Measurements from ENCODE around the gene LMNA. TPM values are rescaled to one million over a fixed set of nuclear protein-coding genes. Genes with fewer than 3 reads are reported as not detected.
A peak's percentile ranks its signal among the peaks of the same experiment; 100 is the strongest.

The LMNA gene
- total RNA-seq (100 to 1,000 TPM in 4 of 5 donors, 10 to 100 TPM in 1; 53.1 to 630 (median 318) TPM), polyA plus RNA-seq (100 to 1,000 TPM; 108 to 201 (median 132) TPM)
- long read RNA-seq, donor 1, transcript LMNA-206 (12 exons, 3,190 nt), result major isoform, 5 of 58 reads
- long read RNA-seq, donor 1, partial matches to known transcripts, result 52 of 58 reads
- long read RNA-seq, donor 1, other reads (novel, unspliced or antisense), result 0 of 58 reads
- long read RNA-seq, donor 2, transcript LMNA-206 (12 exons, 3,190 nt), result major isoform, 20 of 59 reads
- long read RNA-seq, donor 2, partial matches to known transcripts, result 34 of 59 reads
- long read RNA-seq, donor 2, other reads (novel, unspliced or antisense), result 0 of 59 reads
- long read RNA-seq, donor 3, transcript LMNA-206 (12 exons, 3,190 nt), result major isoform, 10 of 74 reads
- long read RNA-seq, donor 3, partial matches to known transcripts, result 42 of 74 reads
- long read RNA-seq, donor 3, other reads (novel, unspliced or antisense), result 21 of 74 reads
- long read RNA-seq, donor 4, partial matches to known transcripts, result 9 of 11 reads
- long read RNA-seq, donor 4, other reads (novel, unspliced or antisense), result 0 of 11 reads
- long read RNA-seq, donor 5, transcript LMNA-206 (12 exons, 3,190 nt), result major isoform, 8 of 28 reads
- long read RNA-seq, donor 5, partial matches to known transcripts, result 20 of 28 reads
- long read RNA-seq, donor 5, other reads (novel, unspliced or antisense), result 0 of 28 reads
- long read RNA-seq, donor 6, result 0 reads
- long read RNA-seq, donor 7, transcript LMNA-206 (12 exons, 3,190 nt), result major isoform, 40 of 123 reads
- long read RNA-seq, donor 7, partial matches to known transcripts, result 82 of 123 reads
- long read RNA-seq, donor 7, other reads (novel, unspliced or antisense), result 0 of 123 reads
- long read RNA-seq, donor 8, transcript LMNA-206 (12 exons, 3,190 nt), result major isoform, 6 of 20 reads
- long read RNA-seq, donor 8, partial matches to known transcripts, result 13 of 20 reads
- long read RNA-seq, donor 8, other reads (novel, unspliced or antisense), result 0 of 20 reads
- long read RNA-seq, donor 9, partial matches to known transcripts, result 28 of 31 reads
- long read RNA-seq, donor 9, other reads (novel, unspliced or antisense), result 0 of 31 reads
- long read RNA-seq, donor 10, transcript LMNA-206 (12 exons, 3,190 nt), result major isoform, 16 of 53 reads
- long read RNA-seq, donor 10, partial matches to known transcripts, result 36 of 53 reads
- long read RNA-seq, donor 10, other reads (novel, unspliced or antisense), result 0 of 53 reads

DNA sequence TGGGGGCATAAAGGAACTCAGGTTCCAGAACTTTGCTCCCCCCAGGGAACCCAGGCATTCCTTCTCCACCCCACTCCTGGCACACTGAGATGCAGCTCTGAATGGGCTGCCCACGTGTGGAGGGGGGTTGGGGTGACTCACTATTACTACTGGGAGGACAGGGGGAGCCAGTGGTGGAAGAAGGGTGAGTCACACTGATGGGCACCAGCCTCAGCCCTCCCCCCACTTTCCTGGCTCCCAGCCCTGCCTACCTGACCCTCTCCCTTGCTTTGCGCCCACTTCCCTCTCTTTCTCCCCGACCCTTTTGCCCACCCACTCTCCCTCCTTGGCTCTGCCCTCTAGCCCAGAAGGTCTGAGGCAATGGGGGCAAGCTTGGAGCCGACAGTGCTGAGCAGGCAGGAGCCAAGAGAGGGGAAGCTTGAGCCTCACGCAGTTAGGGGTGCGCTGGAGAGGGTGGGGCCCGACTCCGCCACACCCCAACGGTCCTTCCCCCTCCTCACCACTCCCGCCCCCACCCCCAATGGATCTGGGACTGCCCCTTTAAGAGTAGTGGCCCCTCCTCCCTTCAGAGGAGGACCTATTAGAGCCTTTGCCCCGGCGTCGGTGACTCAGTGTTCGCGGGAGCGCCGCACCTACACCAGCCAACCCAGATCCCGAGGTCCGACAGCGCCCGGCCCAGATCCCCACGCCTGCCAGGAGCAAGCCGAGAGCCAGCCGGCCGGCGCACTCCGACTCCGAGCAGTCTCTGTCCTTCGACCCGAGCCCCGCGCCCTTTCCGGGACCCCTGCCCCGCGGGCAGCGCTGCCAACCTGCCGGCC, at the start of gene LMNA:
Gene LMNA (plus strand): TSS at position 611 of the 818 bp plus-strand sequence. CDS start 208 bp downstream, outside the sequence.
- no peaks in the 10 kb centered on the region for H3K27me3 ChIP-seq
- H3K4me3 ChIP-seq, result peak within 1 kb of the TSS; percentile 72 to 100 (median 93)
- peaks cover 38 to 72% (median 47%) of the 10 kb centered on the region in 4 donors for H3K4me1 ChIP-seq
- peak; percentile 94 to 96 for DNase-seq
- intact Hi-C loops (cut with DNase I; ENCODE audit: low total_unique reads), result no loop called here
- H3K27ac ChIP-seq, result peak within 1 kb of the TSS; percentile 91 to 99 (median 93)
- 1 to 2% (median 1%) methylated on average over 10 to 37 of the region's 37 CpGs for WGBS, 5 donors
- peaks cover 0 to 9% (median 0%) of the 10 kb centered on the region in 4 donors for H3K36me3 ChIP-seq
- peak in 2 of 4 donors; percentile 92 to 93 for TF ChIP-seq POLR2A (IDR thresholded peaks at IDR 0.05)
- TF ChIP-seq POLR2AphosphoS5 (IDR thresholded peaks at IDR 0.05), result peak; percentile 98 to 99 (median 99)
- TF ChIP-seq EP300 (IDR thresholded peaks at IDR 0.05), result no peak
- TF ChIP-seq, protein P1, sequence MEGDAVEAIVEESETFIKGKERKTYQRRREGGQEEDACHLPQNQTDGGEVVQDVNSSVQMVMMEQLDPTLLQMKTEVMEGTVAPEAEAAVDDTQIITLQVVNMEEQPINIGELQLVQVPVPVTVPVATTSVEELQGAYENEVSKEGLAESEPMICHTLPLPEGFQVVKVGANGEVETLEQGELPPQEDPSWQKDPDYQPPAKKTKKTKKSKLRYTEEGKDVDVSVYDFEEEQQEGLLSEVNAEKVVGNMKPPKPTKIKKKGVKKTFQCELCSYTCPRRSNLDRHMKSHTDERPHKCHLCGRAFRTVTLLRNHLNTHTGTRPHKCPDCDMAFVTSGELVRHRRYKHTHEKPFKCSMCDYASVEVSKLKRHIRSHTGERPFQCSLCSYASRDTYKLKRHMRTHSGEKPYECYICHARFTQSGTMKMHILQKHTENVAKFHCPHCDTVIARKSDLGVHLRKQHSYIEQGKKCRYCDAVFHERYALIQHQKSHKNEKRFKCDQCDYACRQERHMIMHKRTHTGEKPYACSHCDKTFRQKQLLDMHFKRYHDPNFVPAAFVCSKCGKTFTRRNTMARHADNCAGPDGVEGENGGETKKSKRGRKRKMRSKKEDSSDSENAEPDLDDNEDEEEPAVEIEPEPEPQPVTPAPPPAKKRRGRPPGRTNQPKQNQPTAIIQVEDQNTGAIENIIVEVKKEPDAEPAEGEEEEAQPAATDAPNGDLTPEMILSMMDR (IDR thresholded peaks at IDR 0.05), result peak in 1 of 7 experiments; percentile 10
- no peaks in the 10 kb centered on the region for H3K9me3 ChIP-seq

DNA sequence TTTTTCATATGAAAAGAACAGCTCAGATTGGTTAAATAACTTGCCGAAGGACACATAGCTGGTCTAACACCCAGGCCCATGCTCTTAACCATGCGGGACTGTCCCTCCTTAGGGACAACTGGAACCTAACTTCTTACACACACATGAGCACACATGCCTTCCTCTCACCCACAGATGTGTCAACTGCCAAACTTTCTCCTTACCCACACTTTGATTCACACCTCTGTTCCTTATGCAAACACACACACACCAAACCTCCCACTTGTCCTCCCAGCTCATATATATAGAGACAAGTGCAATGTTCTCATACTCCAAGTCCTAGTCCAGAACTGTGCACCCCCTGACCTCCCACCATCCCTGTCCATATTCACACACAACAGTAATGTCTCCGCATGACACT, 49.3 kb upstream of the LMNA start:
- no peak for DNase-seq
- H3K27me3 ChIP-seq, result peaks cover 0 to 3% (median 0%) of the 10 kb centered on the region in 3 donors
- WGBS, 5 donors, result 76 to 88% (median 81%) methylated on average over 3 of the region's 3 CpGs
- H3K9me3 ChIP-seq, result no peaks in the 10 kb centered on the region
- no peak overlapping the region for H3K4me3 ChIP-seq
- TF ChIP-seq POLR2A (IDR thresholded peaks at IDR 0.05) (no peak), POLR2AphosphoS5 (IDR thresholded peaks at IDR 0.05) (no peak), EP300 (IDR thresholded peaks at IDR 0.05) (no peak)
- TF ChIP-seq, protein P1 (IDR thresholded peaks at IDR 0.05), result no peak
- peaks cover 0 to 22% (median 6%) of the 10 kb centered on the region in 4 donors for H3K4me1 ChIP-seq
- no peak overlapping the region for H3K27ac ChIP-seq
- H3K36me3 ChIP-seq, result peaks cover 0 to 35% (median 21%) of the 10 kb centered on the region in 4 donors
- intact Hi-C loops (cut with DNase I; ENCODE audit: low total_unique reads), result no loop called here

GRCh38 chr1:156065871-156066270, 48.6 kb upstream of the LMNA start:
- WGBS, 5 donors, result 70 to 81% (median 75%) methylated on average over 16 of the region's 16 CpGs
- Histone ChIP-seq H3K27me3 (peaks cover 0 to 7% (median 0%) of the 10 kb centered on the region in 3 donors), H3K4me3 (no peak overlapping the region), H3K36me3 (peaks cover 0 to 42% (median 27%) of the 10 kb centered on the region in 4 donors), H3K4me1 (peaks cover 0 to 22% (median 6%) of the 10 kb centered on the region in 4 donors), H3K27ac (no peak overlapping the region), H3K9me3 (no peaks in the 10 kb centered on the region)
- DNase-seq, result no peak
- TF ChIP-seq EP300 (IDR thresholded peaks at IDR 0.05) (no peak), POLR2A (IDR thresholded peaks at IDR 0.05) (no peak), POLR2AphosphoS5 (IDR thresholded peaks at IDR 0.05) (no peak)
- TF ChIP-seq, protein P1 (IDR thresholded peaks at IDR 0.05), result no peak
- intact Hi-C loops (cut with DNase I; ENCODE audit: low total_unique reads), result no loop called here

All from stomach (tissue), 19 donors.